Ovary (tissue), 3 donors: ENCODE results near the gene GNG12.

ENCODE experiments used
- EP300 ChIP-seq: sonication (generic); formaldehyde crosslinking; IDR thresholded peaks from one replicate; pipeline ENCODE4 v1.6.1; 2017; ENCODE audit warnings: antibody characterized with exemption
- POLR2A ChIP-seq: fragments of 450-650 bp; IDR thresholded peaks from one replicate; pipeline ENCODE4 v1.6.1; 2017; ENCODE audit warnings: antibody characterized with exemption, mild to moderate bottlenecking, moderate library complexity
- TF ChIP-seq, protein P1 (sequence below), 3 donors: fragments of 450-650 bp in 2 of 3; fragments of 200-600 bp in 1 of 3; IDR thresholded peaks; one replicate each; pipeline versions ENCODE4 v1.5.1 to v1.8.0; 2016 to 2022; ENCODE audit warnings: antibody characterized with exemption in 3 of 3, mild to moderate bottlenecking in 1 of 3
- donor health status: DM: no; HTN: no; CAD: no.

GRCh38 chr1:67830226-67830625, 3.0 kb downstream of the GNG12 start:
- TF ChIP-seq, protein P1, sequence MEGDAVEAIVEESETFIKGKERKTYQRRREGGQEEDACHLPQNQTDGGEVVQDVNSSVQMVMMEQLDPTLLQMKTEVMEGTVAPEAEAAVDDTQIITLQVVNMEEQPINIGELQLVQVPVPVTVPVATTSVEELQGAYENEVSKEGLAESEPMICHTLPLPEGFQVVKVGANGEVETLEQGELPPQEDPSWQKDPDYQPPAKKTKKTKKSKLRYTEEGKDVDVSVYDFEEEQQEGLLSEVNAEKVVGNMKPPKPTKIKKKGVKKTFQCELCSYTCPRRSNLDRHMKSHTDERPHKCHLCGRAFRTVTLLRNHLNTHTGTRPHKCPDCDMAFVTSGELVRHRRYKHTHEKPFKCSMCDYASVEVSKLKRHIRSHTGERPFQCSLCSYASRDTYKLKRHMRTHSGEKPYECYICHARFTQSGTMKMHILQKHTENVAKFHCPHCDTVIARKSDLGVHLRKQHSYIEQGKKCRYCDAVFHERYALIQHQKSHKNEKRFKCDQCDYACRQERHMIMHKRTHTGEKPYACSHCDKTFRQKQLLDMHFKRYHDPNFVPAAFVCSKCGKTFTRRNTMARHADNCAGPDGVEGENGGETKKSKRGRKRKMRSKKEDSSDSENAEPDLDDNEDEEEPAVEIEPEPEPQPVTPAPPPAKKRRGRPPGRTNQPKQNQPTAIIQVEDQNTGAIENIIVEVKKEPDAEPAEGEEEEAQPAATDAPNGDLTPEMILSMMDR (IDR thresholded peaks at IDR 0.05) = no peak
- no peak for TF ChIP-seq POLR2A
- TF ChIP-seq EP300 = no peak
